ENCODE data around the gene CLPSL2. TPM values are rescaled to one million over a fixed set of nuclear protein-coding genes. Genes with fewer than 3 reads are reported as not detected.

The CLPSL2 gene
- total RNA-seq, 1 donor from 2014 or later, result not detected

- DNase-seq, result no peak
- H3K36me3 Mint-ChIP-seq (ENCODE audit: low read depth), result no peaks in the 10 kb centered on the region
- no peaks in the 10 kb centered on the region for H3K4me1 Mint-ChIP-seq
- no peak overlapping the region for H3K4me3 Mint-ChIP-seq
- no peak overlapping the region for H3K27ac Mint-ChIP-seq
- peaks cover 35% of the 10 kb centered on the region for H3K27me3 Mint-ChIP-seq
- no peaks in the 10 kb centered on the region for H3K9me3 Mint-ChIP-seq
- intact Hi-C loops (cut with micrococcal nuclease), result no loop called here
Observed at GRCh38 chr6:35786810-35787209, 10.4 kb downstream of the CLPSL2 start.

- intact Hi-C loops (cut with micrococcal nuclease), result no loop called here
- H3K4me1 Mint-ChIP-seq, result no peaks in the 10 kb centered on the region
- no peak for DNase-seq
- H3K27ac Mint-ChIP-seq, result no peak overlapping the region
- H3K9me3 Mint-ChIP-seq, result no peaks in the 10 kb centered on the region
- no peak overlapping the region for H3K4me3 Mint-ChIP-seq
- no peaks in the 10 kb centered on the region for H3K36me3 Mint-ChIP-seq (ENCODE audit: low read depth)
- H3K27me3 Mint-ChIP-seq, result peaks cover 32% of the 10 kb centered on the region
Observed at GRCh38 chr6:35787266-35788218, 11.1 kb downstream of the CLPSL2 start.

- Mint-ChIP-seq H3K9me3 (no peaks in the 10 kb centered on the region), H3K36me3 (ENCODE audit: low read depth) (no peaks in the 10 kb centered on the region), H3K27me3 (peaks cover 34% of the 10 kb centered on the region), H3K4me3 (no peak overlapping the region), H3K27ac (no peak overlapping the region), H3K4me1 (no peaks in the 10 kb centered on the region)
- DNase-seq, result no peak
- intact Hi-C loops (cut with micrococcal nuclease), result no loop called here
Observed at GRCh38 chr6:35788423-35788982, 12.1 kb downstream of the CLPSL2 start.

GRCh38 chr6:35790683-35791082 is 14.3 kb downstream of the CLPSL2 start:
- no peak for DNase-seq
- Mint-ChIP-seq H3K4me3 (no peak overlapping the region), H3K27ac (no peak overlapping the region), H3K27me3 (peaks cover 25% of the 10 kb centered on the region), H3K36me3 (ENCODE audit: low read depth) (no peaks in the 10 kb centered on the region), H3K4me1 (no peaks in the 10 kb centered on the region), H3K9me3 (no peaks in the 10 kb centered on the region)
- intact Hi-C loops (cut with micrococcal nuclease), result no loop called here

GRCh38 chr6:35794536-35795452 is 18.4 kb downstream of the CLPSL2 start:
- Mint-ChIP-seq H3K27me3 (peaks cover 2% of the 10 kb centered on the region), H3K36me3 (ENCODE audit: low read depth) (no peaks in the 10 kb centered on the region), H3K27ac (no peak overlapping the region), H3K4me1 (no peaks in the 10 kb centered on the region), H3K9me3 (no peaks in the 10 kb centered on the region), H3K4me3 (no peak overlapping the region)
- intact Hi-C loops (cut with micrococcal nuclease), result no loop called here
- no peak for DNase-seq

- H3K4me3 Mint-ChIP-seq, result no peak overlapping the region
- H3K4me1 Mint-ChIP-seq, result no peaks in the 10 kb centered on the region
- DNase-seq, result no peak
- H3K9me3 Mint-ChIP-seq, result no peaks in the 10 kb centered on the region
- intact Hi-C loops (cut with micrococcal nuclease), result no loop called here
- no peak overlapping the region for H3K27ac Mint-ChIP-seq
- H3K27me3 Mint-ChIP-seq, result peaks cover 2% of the 10 kb centered on the region
- no peaks in the 10 kb centered on the region for H3K36me3 Mint-ChIP-seq (ENCODE audit: low read depth)
Observed at GRCh38 chr6:35795453-35796071, 19.2 kb downstream of the CLPSL2 start.

- intact Hi-C loops (cut with micrococcal nuclease), result no loop called here
- Mint-ChIP-seq H3K4me3 (no peak overlapping the region), H3K27ac (no peak overlapping the region), H3K27me3 (peaks cover 2% of the 10 kb centered on the region), H3K4me1 (no peaks in the 10 kb centered on the region), H3K36me3 (ENCODE audit: low read depth) (no peaks in the 10 kb centered on the region), H3K9me3 (no peaks in the 10 kb centered on the region)
- no peak for DNase-seq
Observed at GRCh38 chr6:35796236-35796635, 19.8 kb downstream of the CLPSL2 start.

GRCh38 chr6:35797837-35798526 is 21.6 kb downstream of the CLPSL2 start:
- no peaks in the 10 kb centered on the region for H3K4me1 Mint-ChIP-seq
- no peaks in the 10 kb centered on the region for H3K27me3 Mint-ChIP-seq
- intact Hi-C loops (cut with micrococcal nuclease), result no loop called here
- no peak overlapping the region for H3K27ac Mint-ChIP-seq
- no peaks in the 10 kb centered on the region for H3K9me3 Mint-ChIP-seq
- H3K4me3 Mint-ChIP-seq, result no peak overlapping the region
- H3K36me3 Mint-ChIP-seq (ENCODE audit: low read depth), result no peaks in the 10 kb centered on the region
- DNase-seq, result no peak

- Mint-ChIP-seq H3K36me3 (ENCODE audit: low read depth) (no peaks in the 10 kb centered on the region), H3K27ac (no peak overlapping the region), H3K27me3 (no peaks in the 10 kb centered on the region), H3K9me3 (no peaks in the 10 kb centered on the region), H3K4me3 (no peak overlapping the region), H3K4me1 (no peaks in the 10 kb centered on the region)
- no peak for DNase-seq
- intact Hi-C loops (cut with micrococcal nuclease), result no loop called here
Observed at GRCh38 chr6:35798706-35799105, 22.3 kb downstream of the CLPSL2 start.

- H3K27ac Mint-ChIP-seq, result no peak overlapping the region
- DNase-seq, result no peak
Observed at GRCh38 chr6:35801148-35801547, 24.8 kb downstream of the CLPSL2 start.

GRCh38 chr6:35804996-35805736 is 28.8 kb downstream of the CLPSL2 start, which contains the start of gene LHFPL5:
TSS of gene LHFPL5 (plus strand) at chr6:35805352. CDS start at chr6:35805671, 319 bp downstream.
- intact Hi-C loops (cut with micrococcal nuclease), result no loop called here
- Mint-ChIP-seq H3K4me3 (peak within 1 kb of the TSS; percentile 57), H3K27ac (no peak within 1 kb of the TSS), H3K27me3 (peaks cover 4% of the 10 kb centered on the region), H3K4me1 (no peaks in the 10 kb centered on the region), H3K9me3 (peaks cover 3% of the 10 kb centered on the region), H3K36me3 (ENCODE audit: low read depth) (no peaks in the 10 kb centered on the region)
- peak; percentile 93 for DNase-seq

More at GRCh38 chr6:35801148-35801547, 24.8 kb downstream of the CLPSL2 start:
- Mint-ChIP-seq H3K4me1 (no peaks in the 10 kb centered on the region), H3K27me3 (no peaks in the 10 kb centered on the region), H3K36me3 (ENCODE audit: low read depth) (no peaks in the 10 kb centered on the region), H3K9me3 (peaks cover 3% of the 10 kb centered on the region), H3K4me3 (no peak overlapping the region)
- intact Hi-C loops (cut with micrococcal nuclease), result no loop called here

GRCh38 chr6:35808688-35809087 is 32.3 kb downstream of the CLPSL2 start:
- H3K36me3 Mint-ChIP-seq (ENCODE audit: low read depth), result no peaks in the 10 kb centered on the region
- H3K27ac Mint-ChIP-seq, result no peak overlapping the region
- no peak for DNase-seq

More at GRCh38 chr6:35808688-35809087, 32.3 kb downstream of the CLPSL2 start:
- intact Hi-C loops (cut with micrococcal nuclease), result no loop called here
- Mint-ChIP-seq H3K27me3 (peaks cover 4% of the 10 kb centered on the region), H3K4me1 (peaks cover 2% of the 10 kb centered on the region), H3K4me3 (no peak overlapping the region), H3K9me3 (peaks cover 3% of the 10 kb centered on the region)
